PC-9 (cell line): ENCODE results near the gene SCRN2. TPM values are rescaled to one million over a fixed set of nuclear protein-coding genes. Genes with fewer than 3 reads are reported as not detected.

Source experiments
- BruUV-seq: library from RNA; stranded (reverse); fragments of 400-500 nt; replicated peaks from 2 replicates; lab custom pipeline; 2021; lab: Mats Ljungman, UMichigan
- CTCF ChIA-PET: fragments of 300-600 bp; sonication (Branson Sonifier 250); formaldehyde crosslinking; loops from one replicate; lab custom pipeline; 2022; ENCODE audit warnings: antibody characterized with exemption; lab: Charles Lee
- POLR2A ChIA-PET: fragments of 300-600 bp; sonication (Branson Sonifier 250); formaldehyde crosslinking; loops from one replicate; lab custom pipeline; 2022; ENCODE audit warnings: antibody characterized with exemption; ENCODE audit not compliant: unreplicated experiment; lab: Charles Lee
- DNase-seq, 2 experiments: peaks; one replicate each; pipeline versions ENCODE4 v3.0.0 to v3.0.0-alpha.2; 2015 to 2022; ENCODE audit warnings: mixed read lengths in 1 of 2
- H2AFZ ChIP-seq: fragments of 200-600 bp; sonication (generic); 2 replicates; pipeline ENCODE4 v1.8.1; 2017; ENCODE audit warnings: antibody characterized with exemption
- H3F3A ChIP-seq: fragments of 200-600 bp; sonication (generic); 2 replicates; pipeline ENCODE4 v1.8.1; 2017; ENCODE audit warnings: antibody characterized with exemption, mild to moderate bottlenecking, low read depth; ENCODE audit not compliant: insufficient read depth
- H3K27ac ChIP-seq: fragments of 200-600 bp; sonication (generic); 2 replicates; pipeline ENCODE4 v1.6.1; 2016; ENCODE audit warnings: mixed run types
- H3K27me3 ChIP-seq: fragments of 200-600 bp; sonication (generic); 2 replicates; pipeline ENCODE4 v1.6.1; 2016; ENCODE audit warnings: low read depth, mixed run types; ENCODE audit not compliant: insufficient read depth
- H3K36me3 ChIP-seq: fragments of 200-600 bp; sonication (generic); 2 replicates; pipeline ENCODE4 v1.6.1; 2016; ENCODE audit warnings: low read depth, mixed run types
- H3K4me1 ChIP-seq: fragments of 200-600 bp; sonication (generic); replicated peaks from 2 replicates; pipeline ENCODE4 v1.6.1; 2016; ENCODE audit warnings: mixed run types; ENCODE audit not compliant: insufficient read depth
- H3K4me2 ChIP-seq: fragments of 200-600 bp; sonication (generic); 2 replicates; pipeline ENCODE4 v1.6.1; 2017; ENCODE audit warnings: mixed run types
- H3K4me3 ChIP-seq: fragments of 200-600 bp; sonication (generic); 2 replicates; pipeline ENCODE4 v1.6.1; 2016; ENCODE audit warnings: mixed run types
- H3K79me2 ChIP-seq: fragments of 200-600 bp; sonication (generic); 2 replicates; pipeline ENCODE4 v1.6.1; 2017; ENCODE audit warnings: low read depth, mixed run types
- H3K9me2 ChIP-seq: fragments of 200-600 bp; sonication (generic); 2 replicates; pipeline ENCODE4 v1.8.1; 2017; ENCODE audit warnings: mild to moderate bottlenecking; ENCODE audit not compliant: insufficient read depth
- H3K9me3 ChIP-seq: fragments of 200-600 bp; sonication (generic); 2 replicates; pipeline ENCODE4 v1.8.1; 2016; ENCODE audit warnings: low read depth; ENCODE audit not compliant: insufficient read depth
- H4K20me1 ChIP-seq: fragments of 200-600 bp; sonication (generic); 2 replicates; pipeline ENCODE4 v1.8.1; 2017; ENCODE audit not compliant: insufficient read depth
- EZH2 ChIP-seq: fragments of 200-600 bp; sonication (generic); IDR thresholded peaks from 2 replicates; pipeline ENCODE4 v1.8.0; 2017; ENCODE audit warnings: antibody characterized with exemption, low read depth
- intact Hi-C: fragments of 100-400 bp; cut with micrococcal nuclease; formaldehyde crosslinking; loops from one replicate; pipeline ENCODE4 v1.10.0; 2022; ENCODE audit not compliant: unreplicated experiment
- total RNA-seq: library from RNA; stranded (reverse); gene quantifications from 2 replicates; pipeline ENCODE4 v1.2.3, GENCODE V29; 2021
- TF ChIP-seq, protein P1 (sequence below): fragments of 200-600 bp; sonication (generic); conservative IDR thresholded peaks from 2 replicates; pipeline ENCODE4 v1.6.1; 2017; ENCODE audit warnings: mixed run types, antibody characterized with exemption, mild to moderate bottlenecking, moderate library complexity

Gene SCRN2
- total RNA-seq, 1 experiment from 2014 or later = 31.7 TPM

DNA sequence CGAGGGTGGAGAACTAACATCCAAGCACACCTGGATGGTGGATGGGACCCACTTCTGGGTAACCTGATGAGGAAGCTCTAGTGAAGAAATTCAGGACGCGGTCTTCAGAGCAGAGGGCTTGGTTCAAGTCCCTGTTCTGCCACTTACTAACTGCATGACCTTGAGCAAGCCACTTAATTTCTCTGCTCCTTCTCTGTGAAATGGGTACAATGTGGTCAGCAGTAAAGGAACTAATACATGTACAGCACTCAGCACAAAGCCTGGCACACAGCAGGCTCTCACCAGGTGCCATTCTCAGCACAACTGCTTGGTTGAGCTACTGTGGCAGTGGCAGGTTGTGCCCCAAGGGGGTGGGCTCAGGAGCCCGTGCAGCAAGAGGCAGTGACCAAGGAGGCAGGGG lies 17.6 kb downstream of the SCRN2 start:
- Histone ChIP-seq H2AFZ (no peak overlapping the region), H3K36me3 (peaks cover 38% of the 10 kb centered on the region), H3K27ac (no peak overlapping the region), H3K27me3 (no peaks in the 10 kb centered on the region), H3K4me2 (no peak overlapping the region), H3K4me3 (no peak overlapping the region), H3K4me1 (peaks cover 30% of the 10 kb centered on the region), H3K79me2 (peaks cover 25% of the 10 kb centered on the region), H3K9me3 (no peaks in the 10 kb centered on the region), H4K20me1 (no peaks in the 10 kb centered on the region; the same call in 1 of the 2 replicates), H3F3A (peaks cover 38% of the 10 kb centered on the region), H3K9me2 (no peaks in the 10 kb centered on the region)
- BruUV-seq = no TSS peak
- ChIA-PET POLR2A (no interaction called here), CTCF (no interaction called here)
- no peak for TF ChIP-seq EZH2
- TF ChIP-seq, protein P1, sequence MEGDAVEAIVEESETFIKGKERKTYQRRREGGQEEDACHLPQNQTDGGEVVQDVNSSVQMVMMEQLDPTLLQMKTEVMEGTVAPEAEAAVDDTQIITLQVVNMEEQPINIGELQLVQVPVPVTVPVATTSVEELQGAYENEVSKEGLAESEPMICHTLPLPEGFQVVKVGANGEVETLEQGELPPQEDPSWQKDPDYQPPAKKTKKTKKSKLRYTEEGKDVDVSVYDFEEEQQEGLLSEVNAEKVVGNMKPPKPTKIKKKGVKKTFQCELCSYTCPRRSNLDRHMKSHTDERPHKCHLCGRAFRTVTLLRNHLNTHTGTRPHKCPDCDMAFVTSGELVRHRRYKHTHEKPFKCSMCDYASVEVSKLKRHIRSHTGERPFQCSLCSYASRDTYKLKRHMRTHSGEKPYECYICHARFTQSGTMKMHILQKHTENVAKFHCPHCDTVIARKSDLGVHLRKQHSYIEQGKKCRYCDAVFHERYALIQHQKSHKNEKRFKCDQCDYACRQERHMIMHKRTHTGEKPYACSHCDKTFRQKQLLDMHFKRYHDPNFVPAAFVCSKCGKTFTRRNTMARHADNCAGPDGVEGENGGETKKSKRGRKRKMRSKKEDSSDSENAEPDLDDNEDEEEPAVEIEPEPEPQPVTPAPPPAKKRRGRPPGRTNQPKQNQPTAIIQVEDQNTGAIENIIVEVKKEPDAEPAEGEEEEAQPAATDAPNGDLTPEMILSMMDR = no peak
- no peak for DNase-seq
- intact Hi-C loops = no loop called here

DNA sequence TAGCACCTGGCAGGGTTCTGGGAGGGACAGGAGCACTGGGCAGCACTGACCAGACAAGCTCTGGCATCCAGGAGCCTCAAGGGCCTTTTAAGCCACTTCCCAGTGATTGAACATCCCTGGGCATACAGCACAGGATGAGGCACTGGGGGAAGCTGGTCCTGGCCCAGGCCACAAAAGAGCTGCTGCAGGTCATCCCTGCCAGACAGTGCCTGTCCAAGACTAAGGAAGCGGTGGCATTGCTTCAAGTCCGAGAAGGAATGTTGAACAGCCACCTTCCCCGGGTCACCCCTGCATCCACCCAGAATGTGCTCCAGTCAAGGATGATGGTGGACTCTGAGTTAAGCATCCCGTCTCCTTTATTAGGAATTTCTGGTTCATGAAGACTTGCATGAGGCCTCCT lies 18.3 kb downstream of the SCRN2 start:
- H2AFZ ChIP-seq = no peak overlapping the region
- H3K79me2 ChIP-seq = peaks cover 24% of the 10 kb centered on the region
- H3K9me2 ChIP-seq = no peaks in the 10 kb centered on the region
- no peaks in the 10 kb centered on the region for H3K9me3 ChIP-seq
- no peaks in the 10 kb centered on the region for H3K27me3 ChIP-seq
- no peaks in the 10 kb centered on the region; the same call in 1 of the 2 replicates for H4K20me1 ChIP-seq
- peak overlapping the region; percentile 91 for H3K4me2 ChIP-seq
- TF ChIP-seq, protein P1 = no peak
- TF ChIP-seq EZH2 = no peak
- peak overlapping the region; percentile 79; the same call in 1 of the 2 replicates for H3K27ac ChIP-seq
- peaks cover 39% of the 10 kb centered on the region for H3K36me3 ChIP-seq
- H3K4me1 ChIP-seq = peaks cover 30% of the 10 kb centered on the region
- no peak for DNase-seq
- intact Hi-C loops = no loop called here
- peaks cover 38% of the 10 kb centered on the region for H3F3A ChIP-seq
- H3K4me3 ChIP-seq = no peak overlapping the region
- no TSS peak for BruUV-seq
- ChIA-PET POLR2A (no interaction called here), CTCF (interaction anchor here (0.5 kb wide), 1 partner anchor 89 kb away, joined by 3 read pairs; no protein-coding TSS in a partner anchor)

DNA sequence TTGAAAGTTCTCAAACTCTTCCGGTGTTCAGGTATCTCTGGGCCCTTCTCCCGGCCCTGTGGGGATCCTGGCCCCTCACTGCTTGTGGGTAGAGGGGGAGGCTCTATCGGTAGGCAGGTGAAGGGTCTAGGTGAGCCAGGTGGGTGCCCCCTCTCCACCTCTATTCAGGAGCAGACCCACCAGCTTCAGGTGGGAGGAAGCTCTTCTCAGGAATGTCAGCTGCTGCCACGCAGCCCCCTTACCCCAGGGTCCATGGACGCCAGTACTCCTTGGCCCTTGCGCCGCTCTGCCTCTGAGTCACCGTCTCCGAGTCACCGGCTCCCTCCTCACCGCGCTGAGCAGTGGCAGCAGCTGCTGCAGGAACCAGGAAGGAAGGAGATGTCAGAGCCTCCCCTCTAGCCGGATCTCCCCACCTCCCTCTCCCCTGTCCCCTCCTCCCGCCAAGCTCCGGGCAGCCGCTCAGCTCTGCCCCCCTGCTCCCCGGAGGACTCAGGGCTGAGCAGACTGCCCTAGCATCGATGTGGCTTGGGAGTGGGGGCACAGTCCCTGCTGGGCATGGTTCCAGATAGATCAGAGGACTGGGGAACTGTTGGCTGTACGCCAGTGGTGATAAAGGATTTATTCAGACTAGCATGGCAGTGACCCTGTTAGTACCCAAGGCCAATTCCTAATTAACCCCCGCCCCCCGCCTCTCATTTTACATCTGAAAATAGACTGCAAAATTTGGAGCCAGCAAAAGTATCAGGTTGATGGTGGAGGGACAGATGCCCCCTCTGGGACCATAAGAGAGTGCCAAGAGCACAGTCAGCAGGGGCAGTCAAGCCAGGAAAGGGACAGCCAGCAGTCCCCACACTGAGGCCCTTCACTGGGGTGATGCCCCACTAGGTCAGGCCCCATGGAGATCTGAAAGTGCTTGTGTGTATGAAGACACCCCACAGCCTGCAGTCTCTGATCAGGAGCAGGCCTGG lies 19.4 kb downstream of the SCRN2 start, which contains the start of gene OSBPL7:
OSBPL7 (minus strand) TSS at position 371 of the 968 bp plus-strand sequence. CDS start 1,516 bp downstream, outside the sequence.
- intact Hi-C loops = loop anchor here (2.0 kb wide), 1 partner anchor 23 kb away; no protein-coding TSS in a partner anchor
- POLR2A ChIA-PET = interaction anchor here (0.6 to 1.0 kb wide), 3 partner anchors 10 to 1151 kb away, joined by 3 to 9 read pairs (median 5); partner anchors contain the start of genes ATP5MC1, LRRC46 and MRPL10
- no peaks in the 10 kb centered on the region for H3K9me2 ChIP-seq
- no peaks in the 10 kb centered on the region for H3K27me3 ChIP-seq
- peak within 1 kb of the TSS; percentile 79 for H3K27ac ChIP-seq
- peaks cover 30% of the 10 kb centered on the region for H3K4me1 ChIP-seq
- CTCF ChIA-PET = interaction anchor here (0.5 to 0.6 kb wide), 3 partner anchors 10 to 206 kb away, joined by 3 to 5 read pairs (median 3); partner anchors contain the start of genes LRRC46 and MRPL10
- TF ChIP-seq, protein P1 = no peak; the same call in 1 of the 2 replicates
- TF ChIP-seq EZH2 = no peak
- BruUV-seq = no TSS peak
- peaks cover 38% of the 10 kb centered on the region for H3F3A ChIP-seq
- H3K4me3 ChIP-seq = peak within 1 kb of the TSS; percentile 90
- H3K9me3 ChIP-seq = no peaks in the 10 kb centered on the region
- peaks cover 36% of the 10 kb centered on the region for H3K36me3 ChIP-seq
- peak within 1 kb of the TSS; percentile 66 for H2AFZ ChIP-seq
- H3K79me2 ChIP-seq = peaks cover 24% of the 10 kb centered on the region
- no peaks in the 10 kb centered on the region; the same call in 1 of the 2 replicates for H4K20me1 ChIP-seq
- peak within 1 kb of the TSS; percentile 91 for H3K4me2 ChIP-seq
- peak; percentile 81 to 90 for DNase-seq
